Measurements from ENCODE around the gene SSPN. TPM values are rescaled to one million over a fixed set of nuclear protein-coding genes. Genes with fewer than 3 reads are reported as not detected.
A peak's percentile ranks its signal among the peaks of the same experiment; 100 is the strongest.

SSPN gene
- total and polyA plus RNA-seq, 9 of the 15 experiments (the other 6 are each of a cell fraction or from before 2014, with no cell fraction given) = 0.40 TPM; not detected in 8

GRCh38 chr12:26271024-26271423 is 75.7 kb downstream of the SSPN start (continued):
- TF ChIP-seq NCOR1 (IDR thresholded peaks at IDR 0.05) (peak; percentile 27; the same call in 1 of the 2 replicates), PHTF2 (CRISPR knock-in tag; IDR thresholded peaks at IDR 0.05) (no peak), CREB1 (IDR thresholded peaks at IDR 0.05) (no peak), CREB1 (CRISPR knock-in tag; IDR thresholded peaks at IDR 0.05) (no peak), AFF4 (CRISPR knock-in tag; IDR thresholded peaks at IDR 0.05) (no peak), ZFPM2 (CRISPR knock-in tag; IDR thresholded peaks at IDR 0.05) (no peak), TCF7L2 (IDR thresholded peaks at IDR 0.05; ENCODE audit: low read depth, low read length) (no peak), NR3C1 (CRISPR knock-in tag; IDR thresholded peaks at IDR 0.05) (no peak), SOX6 (IDR thresholded peaks at IDR 0.05) (peak; percentile 76), MTA3 (IDR thresholded peaks at IDR 0.05; ENCODE audit: borderline replicate concordance) (0 out of 2 replicates have a peak, but pooled peaks have one; percentile 33), NBN (IDR thresholded peaks at IDR 0.05; ENCODE audit: low read depth) (0 out of 2 replicates have a peak, but pooled peaks have one; percentile 48)

Measured in K562 (cell line).